Measurements from ENCODE around the gene ARRB1. TPM values are rescaled to one million over a fixed set of nuclear protein-coding genes. Genes with fewer than 3 reads are reported as not detected.
A peak's percentile ranks its signal among the peaks of the same experiment; 100 is the strongest.
"Not testable (repeated sequence)": the region's sequence is repeated elsewhere in the genome, so short reads cannot be mapped to it uniquely, and the experiment has no call there.

ARRB1 gene
- total RNA-seq, 1 donor from 2014 or later = 6.7 TPM

DNA sequence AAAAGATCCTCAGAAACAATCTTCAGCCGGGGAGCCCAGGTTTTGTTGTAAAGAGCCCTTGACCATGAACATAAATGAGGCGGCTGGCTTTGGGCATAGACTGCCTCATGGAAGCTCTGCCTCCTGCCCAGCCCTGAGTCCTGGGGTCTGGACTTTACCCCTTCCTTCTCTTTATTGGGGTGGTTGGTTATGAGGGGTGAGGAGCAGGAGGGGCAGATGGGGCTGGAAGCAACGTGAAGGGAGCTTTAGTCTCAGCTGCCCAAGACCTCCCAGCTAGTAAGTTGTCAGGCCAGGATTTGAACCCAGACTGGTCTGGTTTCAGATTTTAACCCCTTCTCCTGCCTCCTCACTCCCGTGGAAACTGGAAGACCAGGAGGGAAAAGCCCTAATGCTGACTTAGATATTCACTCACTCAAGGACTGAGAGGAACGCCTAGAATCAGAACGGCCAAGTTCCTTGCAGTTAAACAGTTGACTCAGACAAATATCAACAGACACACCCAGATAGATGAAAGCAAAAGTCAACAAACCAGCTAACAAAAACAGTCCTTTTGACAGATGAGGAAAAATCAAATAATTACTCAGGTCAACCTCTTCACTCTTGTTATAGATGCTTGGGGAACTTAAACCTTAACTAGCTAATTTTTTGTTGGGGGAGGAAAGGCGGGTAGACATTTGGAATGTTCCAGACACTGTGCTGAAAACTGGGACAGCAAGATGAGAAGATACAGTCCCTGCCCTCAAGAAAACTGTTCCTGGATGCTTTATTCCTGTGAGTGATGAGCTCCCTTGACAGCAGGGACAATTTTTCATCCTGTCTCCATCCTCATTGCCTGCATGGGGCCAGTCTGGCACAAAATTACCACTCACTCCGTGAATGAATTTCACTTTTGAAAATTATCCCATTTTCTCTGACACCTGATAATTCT, 20.8 kb upstream of the ARRB1 start:
- DNase-seq (ENCODE audit: low read depth) = peak; percentile 54

DNA sequence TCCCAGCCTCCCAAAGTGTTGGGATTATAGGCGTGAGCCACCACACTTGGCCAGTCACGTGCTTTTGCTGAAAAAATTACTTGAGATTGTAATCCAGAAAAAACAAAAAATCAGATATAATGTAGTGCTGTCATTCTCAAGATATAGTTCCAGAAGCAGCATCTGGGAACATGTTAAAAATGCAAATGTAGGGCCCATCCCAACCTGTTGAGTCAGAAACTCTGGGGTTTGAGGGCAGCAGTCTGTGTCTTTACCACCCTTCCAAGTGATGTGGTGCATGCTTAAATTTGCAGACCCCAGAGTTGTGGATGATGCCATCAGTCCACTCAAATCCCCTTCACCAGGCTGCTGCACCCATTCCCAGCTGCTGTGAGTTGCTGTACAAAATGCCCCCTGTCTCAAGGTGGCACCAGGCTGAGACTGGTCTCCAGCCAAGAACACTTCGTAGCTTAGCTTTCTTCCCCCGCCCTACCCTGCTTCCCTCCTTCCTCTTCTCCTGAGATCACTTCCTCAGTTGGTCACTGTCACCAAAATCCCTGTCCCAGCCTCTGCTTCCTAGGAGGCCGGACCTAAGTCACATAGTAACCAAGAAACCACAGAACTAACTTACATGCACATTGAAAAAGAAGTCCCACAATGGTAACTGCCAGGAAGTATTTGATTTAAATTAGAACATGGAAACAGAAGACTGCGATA, 18.2 kb upstream of the ARRB1 start:
- no peak for DNase-seq (ENCODE audit: low read depth)

DNA sequence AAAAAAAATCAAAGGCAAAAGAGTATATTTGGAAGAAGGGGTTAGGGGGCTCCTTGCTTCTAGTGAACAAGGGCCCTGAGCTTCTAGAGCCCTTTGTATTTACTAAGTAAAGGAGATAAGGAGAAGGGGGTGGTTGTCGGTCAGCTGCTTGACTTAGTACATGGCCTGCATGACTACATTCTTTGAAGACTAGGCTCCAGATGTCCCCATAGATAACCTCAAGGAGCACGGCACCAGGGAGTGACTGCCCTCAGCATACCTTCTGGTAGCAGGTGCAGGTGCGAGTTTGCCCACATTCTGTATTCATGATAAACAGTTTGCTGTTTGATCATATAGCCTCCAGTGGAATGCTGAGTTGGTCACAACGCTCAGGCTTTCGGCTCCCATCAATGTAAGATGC, 15.4 kb upstream of the ARRB1 start:
- DNase-seq (ENCODE audit: low read depth) = not testable (repeated sequence)

DNA sequence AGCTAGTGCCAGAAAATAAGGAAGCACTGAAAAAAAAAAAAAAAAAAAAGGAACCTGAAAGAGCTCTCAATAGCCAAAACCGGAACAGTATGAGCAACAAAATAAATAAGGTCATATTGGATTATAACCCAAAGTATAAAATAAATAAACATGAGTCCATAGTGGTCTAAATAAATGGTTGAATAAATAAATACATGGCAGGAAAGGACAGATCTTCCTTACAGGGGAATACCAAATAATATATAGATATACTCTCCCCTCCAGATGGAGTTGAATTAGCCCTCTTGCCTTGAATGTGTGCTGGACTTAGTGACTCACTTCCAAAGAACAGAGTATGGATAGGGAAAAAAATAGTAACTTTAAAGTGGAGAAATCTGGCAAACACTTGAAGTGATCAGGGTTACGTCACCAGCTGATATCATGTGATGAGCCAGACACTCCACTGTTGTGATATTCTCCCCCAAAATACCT, 14.3 kb upstream of the ARRB1 start:
- DNase-seq (ENCODE audit: low read depth) = peak; percentile 38

DNA sequence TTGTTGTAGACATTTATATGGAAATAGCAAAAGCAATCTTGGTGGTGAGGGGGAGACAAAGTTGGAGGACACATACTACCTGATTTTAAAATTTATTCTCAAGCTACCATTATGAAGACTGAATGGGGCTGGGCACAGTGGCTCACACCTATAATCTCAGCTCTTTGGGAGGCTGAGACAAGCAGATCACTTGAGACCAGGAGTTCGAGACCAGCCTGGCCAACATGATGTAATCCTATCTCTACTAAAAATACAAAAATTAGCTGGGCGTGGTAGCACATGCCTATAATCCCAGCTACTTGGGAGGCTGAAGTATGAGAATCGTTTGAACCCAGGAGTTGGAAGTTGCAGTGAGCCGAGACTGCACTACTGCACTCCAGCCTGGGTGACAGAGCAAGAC, 10.8 kb upstream of the ARRB1 start:
- DNase-seq (ENCODE audit: low read depth) = not testable (repeated sequence)

DNA sequence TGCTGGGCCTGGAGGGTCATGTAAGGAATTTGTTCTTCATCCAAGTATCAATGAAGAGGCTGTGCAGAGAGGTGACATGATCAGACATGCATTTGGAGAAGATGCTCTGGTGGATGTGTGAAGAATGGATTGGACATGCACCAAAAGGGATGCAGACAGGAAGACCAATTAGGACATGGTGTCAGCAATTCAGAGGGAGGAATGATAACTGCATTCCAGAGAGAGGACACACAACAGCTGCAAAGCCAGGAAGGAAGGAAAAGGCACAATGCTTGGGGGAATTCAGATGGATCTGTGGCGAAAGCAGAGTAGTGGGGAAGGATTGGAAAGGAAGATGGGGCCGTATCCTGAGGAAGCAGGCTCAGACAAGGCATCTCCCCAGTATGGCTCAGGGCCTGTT, 5.2 kb upstream of the ARRB1 start:
- no peak for DNase-seq (ENCODE audit: low read depth)

DNA sequence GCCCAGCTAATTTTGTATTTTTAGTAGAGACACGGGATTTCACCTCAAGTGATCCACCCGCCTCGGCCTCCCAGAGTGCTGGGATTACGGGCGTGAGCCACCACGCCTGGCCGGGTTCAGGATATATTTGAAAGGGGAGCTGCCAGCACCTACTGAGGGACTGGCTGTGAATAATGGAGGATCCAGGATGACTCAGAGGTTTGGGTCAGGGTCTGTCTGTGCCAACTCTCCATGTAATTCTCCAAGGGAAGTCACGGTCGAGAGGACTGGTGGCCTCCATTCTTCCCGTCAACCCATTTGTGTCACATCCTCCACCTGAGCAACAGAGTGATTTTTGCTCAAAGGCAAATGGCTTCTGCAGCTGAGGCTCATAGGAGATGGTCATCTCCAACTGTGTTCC, 3.6 kb upstream of the ARRB1 start:
- DNase-seq (ENCODE audit: low read depth) = peak; percentile 84

DNA sequence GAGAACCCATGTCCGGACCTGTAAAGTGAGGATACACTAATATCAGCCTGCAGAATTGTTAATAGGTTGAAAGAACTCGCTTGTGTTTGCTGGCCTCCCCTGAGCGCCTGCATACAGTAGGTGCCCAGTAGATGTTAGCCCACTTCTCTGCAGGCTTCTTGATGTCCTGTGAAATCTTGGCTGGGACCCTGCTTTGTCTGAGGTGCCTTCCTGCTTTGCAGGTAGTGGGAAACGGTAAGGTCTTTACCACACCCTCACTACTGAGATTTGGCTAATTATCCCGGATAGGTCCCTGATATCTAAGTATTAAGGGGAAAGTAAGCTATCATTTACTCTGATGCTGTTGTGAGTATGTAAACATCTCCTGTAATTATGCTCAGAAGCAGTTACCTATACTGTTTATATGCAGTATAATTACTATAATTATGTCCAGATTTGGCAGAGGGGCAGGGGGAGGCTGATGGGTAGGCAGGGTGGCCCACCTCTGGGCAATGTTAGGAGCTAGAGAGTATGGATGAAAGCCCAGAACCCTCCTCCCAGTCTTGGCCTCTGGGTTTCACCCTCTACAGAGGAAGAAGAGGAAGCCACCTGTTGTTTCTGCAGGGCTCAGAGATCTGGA, 1.2 kb upstream of the ARRB1 start:
- DNase-seq (ENCODE audit: low read depth) = no peak

DNA sequence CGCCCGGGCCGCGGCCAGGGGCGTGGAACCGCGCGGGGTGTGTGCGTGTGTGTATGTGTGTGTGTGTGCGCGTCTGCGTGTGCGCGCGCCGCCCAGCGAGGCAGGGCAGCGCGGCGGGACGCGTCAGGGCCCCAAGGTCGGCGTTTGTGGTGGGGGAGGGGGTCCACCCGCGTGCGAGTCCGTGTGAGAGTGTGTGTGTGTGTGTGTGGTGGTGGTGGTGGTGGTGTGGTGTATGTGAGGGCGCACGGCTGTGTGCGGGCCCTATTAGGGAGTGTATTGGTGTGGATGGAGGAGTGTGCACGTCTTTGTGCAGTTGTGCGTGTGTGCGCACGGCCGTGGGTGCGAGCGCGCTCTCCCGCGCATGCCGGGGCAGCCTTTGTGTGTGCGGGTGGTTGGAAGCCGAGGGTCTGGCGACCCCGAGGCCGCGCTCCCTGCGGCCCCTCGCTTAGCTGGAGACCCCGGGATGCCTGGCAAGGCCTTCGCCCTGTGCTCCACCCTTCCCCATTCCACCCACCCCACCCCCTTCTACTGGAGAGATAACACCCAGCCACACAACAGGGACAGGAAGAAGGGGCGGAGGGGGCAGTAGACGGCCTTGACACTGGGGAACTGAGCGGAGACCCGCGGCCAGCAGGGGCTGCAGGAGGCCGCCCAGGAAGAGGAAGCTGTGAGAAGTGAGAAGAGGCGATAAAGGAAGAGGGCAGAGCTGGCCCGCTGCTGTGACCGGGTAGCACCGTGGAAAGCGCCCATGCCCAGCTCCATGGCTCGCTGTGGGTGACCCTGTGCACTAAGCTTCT, 528 bp upstream of the ARRB1 start:
- DNase-seq (ENCODE audit: low read depth) = no peak

DNA sequence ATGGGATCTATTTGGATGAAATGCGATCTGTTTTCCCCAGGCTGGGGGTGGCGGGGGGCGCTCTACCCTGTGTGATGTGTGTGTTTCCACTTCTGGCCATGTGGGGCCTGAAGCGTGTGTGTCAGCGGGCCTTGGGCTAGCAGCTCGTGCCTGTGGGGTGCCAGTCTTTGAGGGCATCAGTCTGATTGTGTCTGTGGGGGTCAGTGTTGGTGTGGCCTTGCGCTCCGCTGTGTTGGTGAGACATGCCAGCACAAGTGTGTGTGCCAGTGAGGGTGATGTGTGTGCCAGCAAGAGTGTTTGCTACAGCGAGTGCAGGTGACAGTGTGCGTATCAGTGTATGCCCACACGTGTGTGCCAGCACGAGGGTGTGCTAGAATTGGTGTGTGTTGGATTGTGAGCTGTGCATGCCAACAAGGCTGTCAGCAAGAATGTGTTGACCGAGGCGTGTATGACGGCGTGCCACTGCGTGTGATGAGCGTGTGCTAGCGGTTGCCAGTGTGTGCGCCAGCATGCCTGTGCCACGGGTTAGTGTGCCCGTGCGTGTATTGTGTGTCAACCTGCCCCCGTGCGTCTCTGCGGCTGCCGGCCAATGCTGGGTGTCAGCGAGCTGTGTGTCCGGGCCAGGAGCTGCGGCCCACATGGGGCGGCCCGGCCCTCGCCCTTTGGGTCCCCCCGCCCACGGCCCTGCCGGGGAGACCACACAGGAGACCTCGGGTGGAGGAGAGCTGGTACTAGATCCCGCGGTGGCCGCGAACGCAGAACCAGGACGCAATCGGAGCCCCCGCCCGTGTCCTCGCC, 519 bp downstream of the ARRB1 start:
- no peak for DNase-seq (ENCODE audit: low read depth)

DNA sequence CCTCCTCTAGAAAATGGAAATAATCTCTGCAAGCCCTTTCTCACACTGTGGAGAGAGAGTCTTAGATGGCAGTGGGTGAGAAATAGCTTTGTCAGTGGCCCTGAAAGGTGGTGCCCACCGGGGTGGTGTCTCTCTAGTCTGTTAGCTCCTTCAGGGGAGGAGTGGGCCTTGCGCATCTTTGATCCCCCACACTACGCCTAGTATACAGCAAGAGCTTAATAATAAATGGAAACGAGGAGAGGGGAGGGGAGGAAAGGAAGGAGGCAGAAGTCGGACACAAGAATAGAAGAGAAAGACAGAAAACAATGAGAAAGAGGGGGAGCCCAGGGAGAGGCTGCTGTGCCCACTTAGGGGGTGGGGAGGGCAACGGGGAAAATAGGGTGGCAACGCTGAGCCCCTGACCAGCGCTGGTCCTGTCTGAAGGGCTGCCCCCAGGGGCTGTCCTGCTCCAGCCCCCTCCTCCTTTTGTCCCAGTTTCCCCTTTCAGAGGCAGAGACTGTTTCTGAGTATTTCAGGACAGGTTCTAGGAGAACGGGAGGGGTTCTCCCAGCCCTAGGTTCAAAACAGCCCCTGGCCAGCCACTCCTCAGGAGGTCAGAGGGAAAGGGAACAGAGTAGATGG, 1.2 kb downstream of the ARRB1 start:
- no peak for DNase-seq (ENCODE audit: low read depth)

DNA sequence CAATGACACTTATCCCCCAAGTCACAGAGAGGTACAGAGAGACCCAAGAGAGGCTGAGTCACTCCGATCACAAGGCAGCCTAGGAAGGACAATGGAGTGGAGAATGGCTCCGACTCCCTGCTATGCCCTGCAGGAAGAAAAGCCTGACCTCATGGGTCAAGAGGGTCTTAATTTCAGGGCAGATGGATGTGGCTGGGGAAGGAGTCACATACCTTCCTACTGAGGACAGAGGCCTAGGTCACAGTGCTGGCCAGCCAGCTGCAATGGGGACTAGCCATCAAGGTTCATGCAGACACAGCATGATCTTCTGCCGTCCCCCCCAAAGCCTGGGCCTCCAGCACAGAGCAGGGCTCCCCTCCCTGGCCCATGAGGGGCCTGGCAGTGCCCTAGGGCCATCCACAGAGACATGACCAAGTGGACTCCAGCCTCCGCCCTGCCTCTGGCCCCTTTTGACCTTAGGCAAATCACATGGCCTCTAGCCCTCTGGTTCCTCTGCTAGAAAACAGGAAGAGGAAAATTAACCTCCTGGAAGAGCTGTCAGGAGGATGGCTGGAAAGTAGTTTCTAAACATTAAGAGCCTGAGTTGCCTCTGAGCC, 1.8 kb downstream of the ARRB1 start:
- DNase-seq (ENCODE audit: low read depth) = no peak

DNA sequence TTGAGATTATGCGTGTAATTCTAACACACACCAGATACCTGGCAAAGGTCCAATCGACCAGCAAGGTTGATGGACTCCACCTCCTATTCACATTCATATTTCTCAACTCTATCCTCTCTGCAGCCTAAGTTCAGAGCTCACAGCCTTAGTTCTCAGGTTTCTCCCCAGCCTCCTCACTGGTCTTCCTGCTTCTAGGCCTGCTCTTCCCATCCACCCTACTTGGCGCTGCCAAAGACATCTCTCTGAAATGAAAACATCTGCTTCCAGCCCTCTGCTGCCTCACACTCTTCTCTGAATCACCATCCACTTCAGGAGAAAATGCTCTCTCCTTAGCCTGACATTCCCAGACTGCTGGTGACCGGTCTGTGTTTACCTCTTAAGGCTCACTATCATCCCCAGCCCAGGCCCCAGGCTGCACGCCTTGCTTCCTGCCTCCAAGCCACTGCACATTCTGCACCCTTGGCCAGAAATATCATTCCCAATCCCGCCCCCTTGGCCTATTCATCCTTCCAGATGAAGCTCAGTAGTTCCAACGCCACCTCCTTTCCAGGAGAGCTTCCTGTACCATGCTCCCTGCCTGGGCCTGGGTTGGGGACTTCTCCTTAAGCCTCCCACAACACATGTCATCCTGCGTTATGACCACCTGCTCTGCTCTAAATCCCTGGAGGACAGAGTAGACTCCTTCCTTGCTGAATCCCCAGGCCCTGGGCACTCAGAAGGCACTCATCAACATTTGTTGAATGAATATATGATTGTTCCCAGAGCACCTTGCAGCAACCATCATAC, 3.5 kb downstream of the ARRB1 start:
- no peak for DNase-seq (ENCODE audit: low read depth)

DNA sequence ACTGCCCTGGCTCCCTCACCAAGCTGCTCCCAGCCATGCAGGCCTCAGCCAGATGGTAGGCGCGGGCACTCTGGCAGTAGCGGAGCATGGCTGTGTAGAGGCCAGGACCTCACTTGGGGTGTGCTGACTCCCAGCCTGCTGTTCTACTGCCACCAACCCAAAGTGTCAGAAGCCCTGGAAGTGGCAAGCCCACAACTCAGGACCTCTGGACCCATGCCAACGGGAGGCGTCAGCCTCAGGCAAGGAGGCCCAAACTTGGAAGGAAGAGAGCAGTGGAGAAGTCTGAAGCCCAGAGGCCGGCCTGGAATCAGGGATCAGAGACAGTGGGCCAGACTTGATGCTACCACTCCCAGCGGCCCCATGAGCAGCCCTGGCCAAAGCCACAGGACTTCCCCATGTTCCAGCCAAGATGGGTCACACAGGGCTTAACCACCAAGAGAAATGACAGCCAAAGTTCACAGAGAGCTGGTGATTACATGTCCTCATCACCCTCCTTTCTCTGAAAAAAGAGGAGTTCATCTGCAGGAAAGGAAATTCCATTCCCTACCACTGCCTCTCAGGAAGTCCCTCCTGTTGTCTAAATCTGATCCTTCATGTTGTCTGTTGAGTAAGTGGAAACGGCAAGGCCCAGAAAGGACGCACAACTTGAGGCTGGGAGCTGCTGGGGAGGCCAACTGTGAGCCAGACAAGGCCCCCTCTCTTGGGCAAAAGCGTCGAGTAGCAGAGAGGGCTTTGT, 4.4 kb downstream of the ARRB1 start:
- no peak for DNase-seq (ENCODE audit: low read depth)

DNA sequence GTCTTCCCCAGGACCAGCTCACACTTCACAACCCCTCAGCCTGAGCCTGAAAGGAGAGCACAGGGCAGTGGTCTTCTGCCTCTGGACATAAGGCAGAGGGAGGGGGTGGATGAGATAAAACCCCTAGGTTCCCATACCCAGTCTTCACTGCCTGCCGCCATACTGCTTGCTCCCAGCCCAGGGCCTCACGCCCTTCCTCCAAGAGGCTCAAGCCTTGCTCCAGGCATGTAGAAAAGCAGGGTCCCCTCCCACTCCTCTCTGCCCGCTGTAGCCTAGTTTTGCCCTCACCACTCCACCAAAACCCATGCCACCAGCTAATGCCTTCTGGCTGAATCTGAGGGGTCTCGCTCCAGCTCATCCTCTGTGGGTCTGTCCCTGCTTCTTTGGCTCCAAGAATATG, 5.2 kb downstream of the ARRB1 start:
- DNase-seq (ENCODE audit: low read depth) = no peak

DNA sequence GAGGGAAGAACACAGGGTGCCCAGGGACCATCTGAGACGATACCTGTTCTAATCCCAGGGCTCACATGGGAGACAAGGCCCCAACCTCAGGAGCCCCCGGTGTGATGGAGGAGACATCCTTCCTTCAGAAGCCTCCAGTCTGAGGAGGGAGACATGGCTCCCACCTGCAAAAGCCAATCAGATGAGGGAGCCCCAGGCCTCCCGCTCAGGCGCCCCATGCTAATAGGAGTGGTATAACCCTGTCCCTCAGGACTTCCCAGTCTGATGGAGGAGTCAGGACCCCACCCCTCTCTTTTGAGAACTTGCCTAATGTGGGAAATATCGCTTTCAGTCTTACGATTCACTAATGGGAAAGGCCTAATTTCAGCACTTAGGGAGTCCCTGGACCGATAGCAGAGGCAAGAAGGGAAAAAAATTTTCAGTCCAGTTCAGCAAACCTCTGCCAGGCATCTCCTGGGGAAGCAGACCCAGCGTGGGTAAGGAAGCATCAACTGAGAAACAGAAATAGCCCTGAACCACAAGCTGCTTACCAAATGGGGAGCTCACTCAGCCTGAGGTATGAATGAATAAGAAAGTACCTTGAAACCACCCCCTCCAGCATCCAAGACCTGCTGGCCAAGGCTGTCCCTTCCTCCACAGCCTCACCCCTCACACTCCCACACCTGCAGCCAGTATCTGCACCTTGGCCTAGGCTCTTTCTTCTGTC, 5.9 kb downstream of the ARRB1 start:
- no peak for DNase-seq (ENCODE audit: low read depth)

DNA sequence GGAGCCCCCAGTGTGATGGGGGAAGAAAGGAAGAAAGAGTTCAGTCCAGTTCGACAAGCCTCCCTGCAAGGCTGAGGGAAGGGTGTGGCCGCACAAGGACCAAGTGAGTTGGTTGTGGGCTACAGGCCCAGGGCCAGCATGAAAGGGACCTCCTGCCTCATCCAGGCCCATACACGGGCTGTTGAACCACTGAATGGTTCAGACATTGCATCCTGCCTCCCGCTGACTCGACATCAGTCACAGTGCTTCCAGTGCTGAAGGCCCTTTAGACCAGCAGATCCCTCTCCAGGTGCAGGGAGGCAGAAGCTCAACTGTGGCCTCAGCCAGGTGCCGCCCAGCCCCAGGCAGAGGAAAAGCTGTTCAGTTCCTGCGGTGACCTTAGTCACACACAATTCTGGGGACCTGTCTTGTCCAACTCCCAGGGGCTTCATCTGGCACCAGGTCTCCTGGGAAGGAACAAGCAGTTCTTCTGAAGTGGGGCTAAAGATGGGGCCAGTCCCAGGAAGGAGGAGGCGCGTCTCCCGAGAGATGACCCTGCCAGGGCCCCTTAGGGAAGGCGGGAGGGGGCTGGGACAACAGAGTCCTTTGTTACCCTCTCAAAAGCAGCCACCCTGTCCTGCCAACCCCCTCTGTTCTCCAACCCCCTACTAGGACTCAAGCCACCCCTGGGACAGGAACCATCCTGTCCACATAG, 6.6 kb downstream of the ARRB1 start:
- no peak for DNase-seq (ENCODE audit: low read depth)

Measured in renal cortical epithelial cell (primary cell).